OCI-LY7 (cell line): Measurements from ENCODE around the gene ARHGEF16. TPM values are rescaled to one million over a fixed set of nuclear protein-coding genes. Genes with fewer than 3 reads are reported as not detected.

ENCODE experiments used
- BruUV-seq: library from RNA; stranded (reverse); fragments of 400-500 nt; replicated peaks from 2 replicates; lab custom pipeline; 2021; lab: Mats Ljungman, UMichigan
- CTCF ChIA-PET: fragments of 300-600 bp; sonication (Branson Sonifier 250); formaldehyde crosslinking; loops from one replicate; lab custom pipeline; 2022; ENCODE audit warnings: antibody characterized with exemption; ENCODE audit not compliant: unreplicated experiment; lab: Charles Lee
- POLR2A ChIA-PET: fragments of 300-600 bp; sonication (Branson Sonifier 250); formaldehyde crosslinking; loops from one replicate; lab custom pipeline; 2022; ENCODE audit warnings: antibody characterized with exemption; lab: Charles Lee
- DNase-seq: peaks from one replicate; pipeline ENCODE4 v3.0.0-alpha.2; 2015; ENCODE audit warnings: low spot score
- H2AFZ ChIP-seq: fragments of 200-600 bp; sonication (generic), shearing (Covaris generic); 2 replicates; pipeline ENCODE4 v1.6.1; 2014; ENCODE audit warnings: mild to moderate bottlenecking, antibody characterized with exemption, low read length, moderate library complexity
- H3K27ac ChIP-seq: fragments of 200-600 bp; sonication (generic); 2 replicates; pipeline ENCODE4 v1.5.1; 2014; ENCODE audit warnings: mixed run types, low read depth, mild to moderate bottlenecking, moderate library complexity, low read length, inconsistent platforms; ENCODE audit not compliant: poor library complexity, severe bottlenecking
- H3K36me3 ChIP-seq: fragments of 200-600 bp; sonication (generic); 2 replicates; pipeline ENCODE4 v1.6.1; 2014; ENCODE audit warnings: mild to moderate bottlenecking, antibody characterized with exemption, low read length, moderate library complexity, mixed read lengths; ENCODE audit not compliant: insufficient read depth
- H3K4me1 ChIP-seq: fragments of 200-600 bp; sonication (generic); 2 replicates; pipeline ENCODE4 v1.5.1; 2014; ENCODE audit warnings: mild to moderate bottlenecking, low read length; ENCODE audit not compliant: insufficient read depth, poor library complexity, severe bottlenecking
- H3K4me2 ChIP-seq: fragments of 200-600 bp; sonication (generic); 2 replicates; pipeline ENCODE4 v1.6.1; 2014; ENCODE audit warnings: mild to moderate bottlenecking, low read length
- H3K4me3 ChIP-seq: fragments of 200-600 bp; sonication (generic); 2 replicates; pipeline ENCODE4 v1.5.1; 2014; ENCODE audit warnings: mild to moderate bottlenecking, low read depth, low read length; ENCODE audit not compliant: poor library complexity, severe bottlenecking
- H3K79me2 ChIP-seq: fragments of 200-600 bp; sonication (generic); 2 replicates; pipeline ENCODE4 v1.6.1; 2016; ENCODE audit warnings: low read depth, mild to moderate bottlenecking, low read length, moderate library complexity, mixed read lengths; ENCODE audit not compliant: insufficient read depth
- H3K9me2 ChIP-seq: fragments of 200-600 bp; sonication (generic); 2 replicates; pipeline ENCODE4 v1.6.1; 2016; ENCODE audit warnings: mild to moderate bottlenecking, low read length, mixed read lengths; ENCODE audit not compliant: insufficient read depth
- H3K9me3 ChIP-seq: fragments of 200-600 bp; sonication (generic); 2 replicates; pipeline ENCODE4 v1.6.1; 2014; ENCODE audit warnings: mild to moderate bottlenecking, mixed run types, low read length, mixed read lengths
- H4K20me1 ChIP-seq: fragments of 200-600 bp; sonication (generic); 2 replicates; pipeline ENCODE4 v1.6.1; 2014; ENCODE audit warnings: mild to moderate bottlenecking, antibody characterized with exemption, low read length, moderate library complexity, mixed read lengths; ENCODE audit not compliant: insufficient read depth
- CTCF ChIP-seq: fragments of 200-600 bp; sonication (generic); conservative IDR thresholded peaks from 2 replicates; pipeline ENCODE4 v1.5.1; 2014; ENCODE audit warnings: mild to moderate bottlenecking, antibody characterized with exemption, low read length, moderate library complexity, mixed read lengths
- EZH2phosphoT487 ChIP-seq: fragments of 200-600 bp; sonication (generic); IDR thresholded peaks from 2 replicates; pipeline ENCODE4 v1.6.1; 2018; ENCODE audit warnings: low read depth, borderline replicate concordance, mild to moderate bottlenecking, mixed run types, antibody characterized with exemption, low read length, moderate library complexity, mixed read lengths
- intact Hi-C: fragments of 100-400 bp; cut with micrococcal nuclease; formaldehyde crosslinking; loops from one replicate; pipeline ENCODE4 v1.10.0; 2022; ENCODE audit not compliant: unreplicated experiment
- total RNA-seq, 2 experiments: library from RNA; depleted of rRNA in 1 of 2; stranded (reverse); fragments of >200 nt in 1 of 2; shearing (Covaris generic) in 1 of 2; gene quantifications; 2 replicates each; pipeline ENCODE4 v1.2.3, GENCODE V29; 2014 to 2022

The ARHGEF16 gene
- total RNA-seq, 2 experiments from 2014 or later, result not detected

- BruUV-seq, result no TSS peak
- no peaks in the 10 kb centered on the region for H4K20me1 ChIP-seq
- CTCF ChIA-PET, result no interaction called here
- no peak overlapping the region for H3K4me3 ChIP-seq
- no peaks in the 10 kb centered on the region for H3K9me3 ChIP-seq
- POLR2A ChIA-PET, result no interaction called here
- no peaks in the 10 kb centered on the region for H3K36me3 ChIP-seq
- no peak overlapping the region for H2AFZ ChIP-seq
- no peak overlapping the region for H3K4me2 ChIP-seq
- H3K27ac ChIP-seq, result no peak overlapping the region
- H3K4me1 ChIP-seq, result no peaks in the 10 kb centered on the region
- intact Hi-C loops, result no loop called here
- no peaks in the 10 kb centered on the region for H3K79me2 ChIP-seq
- no peaks in the 10 kb centered on the region for H3K9me2 ChIP-seq
- TF ChIP-seq CTCF (no peak), EZH2phosphoT487 (no peak)
- no peak for DNase-seq
Measured at GRCh38 chr1:3502641-3503524, 48.4 kb downstream of the ARHGEF16 start.

DNA sequence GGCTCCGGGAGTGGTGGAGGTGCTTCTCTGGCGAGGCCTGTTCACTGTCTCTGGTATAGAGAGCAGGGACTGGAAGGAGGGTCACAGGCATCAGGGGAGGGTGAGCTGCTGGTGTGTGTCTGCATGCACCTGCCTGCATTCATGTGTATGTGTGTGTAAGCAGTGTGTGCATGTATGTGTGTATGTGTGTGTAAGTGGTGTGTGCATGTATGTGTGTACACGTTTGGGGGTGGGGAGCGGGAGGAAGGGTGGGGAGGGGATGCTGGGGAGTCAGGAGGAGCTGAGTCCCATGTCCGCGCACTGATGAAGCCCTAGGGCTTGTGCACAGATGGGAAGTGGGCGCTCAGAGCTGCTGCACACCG, 49.0 kb downstream of the ARHGEF16 start:
- H3K4me2 ChIP-seq, result no peak overlapping the region
- ChIA-PET CTCF (no interaction called here), POLR2A (no interaction called here)
- H3K27ac ChIP-seq, result no peak overlapping the region
- H3K9me3 ChIP-seq, result no peaks in the 10 kb centered on the region
- TF ChIP-seq CTCF (no peak), EZH2phosphoT487 (no peak)
- intact Hi-C loops, result no loop called here
- no peak overlapping the region for H2AFZ ChIP-seq
- H4K20me1 ChIP-seq, result no peaks in the 10 kb centered on the region
- H3K4me1 ChIP-seq, result no peaks in the 10 kb centered on the region
- no peak for DNase-seq
- no peaks in the 10 kb centered on the region for H3K79me2 ChIP-seq
- BruUV-seq, result no TSS peak
- H3K9me2 ChIP-seq, result no peaks in the 10 kb centered on the region
- no peak overlapping the region for H3K4me3 ChIP-seq
- no peaks in the 10 kb centered on the region for H3K36me3 ChIP-seq

GRCh38 chr1:3504151-3504821, 49.8 kb downstream of the ARHGEF16 start:
- Histone ChIP-seq H3K79me2 (no peaks in the 10 kb centered on the region), H3K36me3 (no peaks in the 10 kb centered on the region), H3K4me3 (no peak overlapping the region), H3K4me2 (no peak overlapping the region), H2AFZ (no peak overlapping the region), H3K9me2 (no peaks in the 10 kb centered on the region), H3K9me3 (no peaks in the 10 kb centered on the region), H3K27ac (no peak overlapping the region), H3K4me1 (no peaks in the 10 kb centered on the region), H4K20me1 (no peaks in the 10 kb centered on the region)
- POLR2A ChIA-PET, result no interaction called here
- TF ChIP-seq EZH2phosphoT487, result no peak
- no peak for TF ChIP-seq CTCF
- DNase-seq, result no peak
- no TSS peak for BruUV-seq
- intact Hi-C loops, result no loop called here
- CTCF ChIA-PET, result no interaction called here
